ENCODE measurements around the gene MINAR2. TPM values are rescaled to one million over a fixed set of nuclear protein-coding genes. Genes with fewer than 3 reads are reported as not detected.

The MINAR2 gene
- total RNA-seq, 1 experiment from 2014 or later: not detected

DNA sequence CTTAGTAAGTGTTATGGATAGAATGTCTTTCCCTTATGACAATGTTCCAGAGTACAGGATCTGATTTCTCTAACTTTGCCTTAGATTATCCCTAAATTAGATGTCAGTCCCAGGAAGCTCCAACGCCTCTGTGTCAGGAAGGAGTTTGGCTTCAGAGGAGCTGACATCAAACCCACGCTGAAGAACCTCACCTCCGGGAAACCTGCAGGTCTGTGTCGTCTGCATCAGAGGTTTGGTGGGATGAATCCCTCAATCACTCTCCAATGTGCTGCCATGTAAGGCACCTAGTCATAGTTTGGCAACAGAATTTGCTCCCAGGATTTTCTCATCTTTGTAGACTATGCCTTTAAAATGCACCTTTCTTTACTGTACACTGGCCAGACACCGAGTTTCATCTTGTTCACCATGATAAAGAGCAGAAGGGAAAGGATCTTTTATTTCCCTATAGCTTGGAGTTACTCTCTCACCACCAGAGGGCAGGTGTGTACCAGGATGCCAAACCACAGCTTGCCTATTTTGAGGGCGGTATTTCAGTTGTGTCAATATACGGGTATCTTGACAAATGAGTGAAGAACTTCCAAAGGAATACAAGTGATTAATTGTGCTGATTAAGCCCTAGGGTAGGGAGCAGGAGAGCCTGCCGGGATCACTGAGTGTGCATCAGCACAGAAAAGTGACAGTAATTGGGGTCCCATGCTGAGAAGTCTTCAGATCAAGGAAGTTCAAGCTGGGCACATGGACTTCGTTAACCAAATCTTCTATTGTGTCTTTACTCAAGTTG lies 23.4 kb downstream of the MINAR2 start:
- Mint-ChIP-seq H3K27me3 (ENCODE audit: low read depth) (no peaks in the 10 kb centered on the region), H3K27ac (no peak overlapping the region), H3K9me3 (no peaks in the 10 kb centered on the region), H3K4me1 (peaks cover 15% of the 10 kb centered on the region), H3K36me3 (no peaks in the 10 kb centered on the region), H3K4me3 (no peak overlapping the region)
- peak; percentile 65 for DNase-seq (ENCODE audit: low spot score)
- no peak for TF ChIP-seq NR1H2 (CRISPR knock-in tag; IDR thresholded peaks at IDR 0.05)
- TF ChIP-seq, protein P1, sequence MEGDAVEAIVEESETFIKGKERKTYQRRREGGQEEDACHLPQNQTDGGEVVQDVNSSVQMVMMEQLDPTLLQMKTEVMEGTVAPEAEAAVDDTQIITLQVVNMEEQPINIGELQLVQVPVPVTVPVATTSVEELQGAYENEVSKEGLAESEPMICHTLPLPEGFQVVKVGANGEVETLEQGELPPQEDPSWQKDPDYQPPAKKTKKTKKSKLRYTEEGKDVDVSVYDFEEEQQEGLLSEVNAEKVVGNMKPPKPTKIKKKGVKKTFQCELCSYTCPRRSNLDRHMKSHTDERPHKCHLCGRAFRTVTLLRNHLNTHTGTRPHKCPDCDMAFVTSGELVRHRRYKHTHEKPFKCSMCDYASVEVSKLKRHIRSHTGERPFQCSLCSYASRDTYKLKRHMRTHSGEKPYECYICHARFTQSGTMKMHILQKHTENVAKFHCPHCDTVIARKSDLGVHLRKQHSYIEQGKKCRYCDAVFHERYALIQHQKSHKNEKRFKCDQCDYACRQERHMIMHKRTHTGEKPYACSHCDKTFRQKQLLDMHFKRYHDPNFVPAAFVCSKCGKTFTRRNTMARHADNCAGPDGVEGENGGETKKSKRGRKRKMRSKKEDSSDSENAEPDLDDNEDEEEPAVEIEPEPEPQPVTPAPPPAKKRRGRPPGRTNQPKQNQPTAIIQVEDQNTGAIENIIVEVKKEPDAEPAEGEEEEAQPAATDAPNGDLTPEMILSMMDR (IDR thresholded peaks at IDR 0.05): peak; percentile 77
- peak; percentile 64 for ATAC-seq
- ChIA-PET POLR2A (no interaction called here), CTCF (interaction anchor here (0.8 to 7.4 kb wide), 24 partner anchors 9 to 935 kb away, joined by 3 to 208 read pairs (median 4); partner anchors contain the start of gene CHSY3)

DNA sequence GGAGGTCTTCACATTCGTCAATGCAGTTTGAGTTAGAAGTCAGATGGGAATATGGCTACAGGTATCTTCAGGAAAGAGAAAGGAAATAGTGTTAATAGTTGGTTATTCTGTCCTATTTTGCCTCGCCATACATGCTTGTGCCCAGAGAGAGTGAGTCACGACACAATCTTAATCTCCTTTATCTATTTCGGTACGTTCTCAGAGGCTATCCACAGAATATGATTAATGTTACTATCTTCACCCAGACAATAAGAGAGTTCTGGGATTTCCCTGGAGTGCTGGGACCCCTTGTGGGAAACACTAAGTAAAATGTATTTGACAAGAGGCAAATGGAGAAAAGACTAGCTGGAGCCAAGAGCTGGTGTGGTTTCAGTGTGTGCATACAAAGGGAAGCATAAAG lies 25.5 kb downstream of the MINAR2 start:
- Mint-ChIP-seq H3K27ac (no peak overlapping the region), H3K9me3 (no peaks in the 10 kb centered on the region), H3K27me3 (ENCODE audit: low read depth) (no peaks in the 10 kb centered on the region), H3K36me3 (no peaks in the 10 kb centered on the region), H3K4me3 (no peak overlapping the region), H3K4me1 (peaks cover 15% of the 10 kb centered on the region)
- ATAC-seq (no peak), DNase-seq (ENCODE audit: low spot score) (no peak)
- ChIA-PET POLR2A (no interaction called here), CTCF (interaction anchor here (1.0 to 7.4 kb wide), 4 partner anchors 9 to 933 kb away, joined by 3 to 208 read pairs (median 3); no protein-coding TSS in a partner anchor)
- TF ChIP-seq GABPB1 (CRISPR knock-in tag; IDR thresholded peaks at IDR 0.05) (no peak), NFE2L1 (CRISPR knock-in tag; IDR thresholded peaks at IDR 0.05) (no peak), SOX15 (CRISPR knock-in tag; IDR thresholded peaks at IDR 0.05) (no peak), ATF1 (CRISPR knock-in tag; IDR thresholded peaks at IDR 0.05) (no peak), ETV6 (CRISPR knock-in tag; IDR thresholded peaks at IDR 0.05) (no peak), ZNF416 (CRISPR knock-in tag; IDR thresholded peaks at IDR 0.05) (no peak)
- TF ChIP-seq, protein P2, sequence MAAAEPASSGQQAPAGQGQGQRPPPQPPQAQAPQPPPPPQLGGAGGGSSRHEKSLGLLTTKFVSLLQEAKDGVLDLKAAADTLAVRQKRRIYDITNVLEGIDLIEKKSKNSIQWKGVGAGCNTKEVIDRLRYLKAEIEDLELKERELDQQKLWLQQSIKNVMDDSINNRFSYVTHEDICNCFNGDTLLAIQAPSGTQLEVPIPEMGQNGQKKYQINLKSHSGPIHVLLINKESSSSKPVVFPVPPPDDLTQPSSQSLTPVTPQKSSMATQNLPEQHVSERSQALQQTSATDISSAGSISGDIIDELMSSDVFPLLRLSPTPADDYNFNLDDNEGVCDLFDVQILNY (CRISPR knock-in tag; IDR thresholded peaks at IDR 0.05): no peak
- TF ChIP-seq, protein P3, sequence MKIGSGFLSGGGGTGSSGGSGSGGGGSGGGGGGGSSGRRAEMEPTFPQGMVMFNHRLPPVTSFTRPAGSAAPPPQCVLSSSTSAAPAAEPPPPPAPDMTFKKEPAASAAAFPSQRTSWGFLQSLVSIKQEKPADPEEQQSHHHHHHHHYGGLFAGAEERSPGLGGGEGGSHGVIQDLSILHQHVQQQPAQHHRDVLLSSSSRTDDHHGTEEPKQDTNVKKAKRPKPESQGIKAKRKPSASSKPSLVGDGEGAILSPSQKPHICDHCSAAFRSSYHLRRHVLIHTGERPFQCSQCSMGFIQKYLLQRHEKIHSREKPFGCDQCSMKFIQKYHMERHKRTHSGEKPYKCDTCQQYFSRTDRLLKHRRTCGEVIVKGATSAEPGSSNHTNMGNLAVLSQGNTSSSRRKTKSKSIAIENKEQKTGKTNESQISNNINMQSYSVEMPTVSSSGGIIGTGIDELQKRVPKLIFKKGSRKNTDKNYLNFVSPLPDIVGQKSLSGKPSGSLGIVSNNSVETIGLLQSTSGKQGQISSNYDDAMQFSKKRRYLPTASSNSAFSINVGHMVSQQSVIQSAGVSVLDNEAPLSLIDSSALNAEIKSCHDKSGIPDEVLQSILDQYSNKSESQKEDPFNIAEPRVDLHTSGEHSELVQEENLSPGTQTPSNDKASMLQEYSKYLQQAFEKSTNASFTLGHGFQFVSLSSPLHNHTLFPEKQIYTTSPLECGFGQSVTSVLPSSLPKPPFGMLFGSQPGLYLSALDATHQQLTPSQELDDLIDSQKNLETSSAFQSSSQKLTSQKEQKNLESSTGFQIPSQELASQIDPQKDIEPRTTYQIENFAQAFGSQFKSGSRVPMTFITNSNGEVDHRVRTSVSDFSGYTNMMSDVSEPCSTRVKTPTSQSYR (CRISPR knock-in tag; IDR thresholded peaks at IDR 0.05): no peak
- TF ChIP-seq, protein P4, sequence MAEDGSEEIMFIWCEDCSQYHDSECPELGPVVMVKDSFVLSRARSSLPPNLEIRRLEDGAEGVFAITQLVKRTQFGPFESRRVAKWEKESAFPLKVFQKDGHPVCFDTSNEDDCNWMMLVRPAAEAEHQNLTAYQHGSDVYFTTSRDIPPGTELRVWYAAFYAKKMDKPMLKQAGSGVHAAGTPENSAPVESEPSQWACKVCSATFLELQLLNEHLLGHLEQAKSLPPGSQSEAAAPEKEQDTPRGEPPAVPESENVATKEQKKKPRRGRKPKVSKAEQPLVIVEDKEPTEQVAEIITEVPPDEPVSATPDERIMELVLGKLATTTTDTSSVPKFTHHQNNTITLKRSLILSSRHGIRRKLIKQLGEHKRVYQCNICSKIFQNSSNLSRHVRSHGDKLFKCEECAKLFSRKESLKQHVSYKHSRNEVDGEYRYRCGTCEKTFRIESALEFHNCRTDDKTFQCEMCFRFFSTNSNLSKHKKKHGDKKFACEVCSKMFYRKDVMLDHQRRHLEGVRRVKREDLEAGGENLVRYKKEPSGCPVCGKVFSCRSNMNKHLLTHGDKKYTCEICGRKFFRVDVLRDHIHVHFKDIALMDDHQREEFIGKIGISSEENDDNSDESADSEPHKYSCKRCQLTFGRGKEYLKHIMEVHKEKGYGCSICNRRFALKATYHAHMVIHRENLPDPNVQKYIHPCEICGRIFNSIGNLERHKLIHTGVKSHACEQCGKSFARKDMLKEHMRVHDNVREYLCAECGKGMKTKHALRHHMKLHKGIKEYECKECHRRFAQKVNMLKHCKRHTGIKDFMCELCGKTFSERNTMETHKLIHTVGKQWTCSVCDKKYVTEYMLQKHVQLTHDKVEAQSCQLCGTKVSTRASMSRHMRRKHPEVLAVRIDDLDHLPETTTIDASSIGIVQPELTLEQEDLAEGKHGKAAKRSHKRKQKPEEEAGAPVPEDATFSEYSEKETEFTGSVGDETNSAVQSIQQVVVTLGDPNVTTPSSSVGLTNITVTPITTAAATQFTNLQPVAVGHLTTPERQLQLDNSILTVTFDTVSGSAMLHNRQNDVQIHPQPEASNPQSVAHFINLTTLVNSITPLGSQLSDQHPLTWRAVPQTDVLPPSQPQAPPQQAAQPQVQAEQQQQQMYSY (CRISPR knock-in tag; IDR thresholded peaks at IDR 0.05): no peak
- TF ChIP-seq, protein P5, sequence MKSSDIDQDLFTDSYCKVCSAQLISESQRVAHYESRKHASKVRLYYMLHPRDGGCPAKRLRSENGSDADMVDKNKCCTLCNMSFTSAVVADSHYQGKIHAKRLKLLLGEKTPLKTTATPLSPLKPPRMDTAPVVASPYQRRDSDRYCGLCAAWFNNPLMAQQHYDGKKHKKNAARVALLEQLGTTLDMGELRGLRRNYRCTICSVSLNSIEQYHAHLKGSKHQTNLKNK (CRISPR knock-in tag; IDR thresholded peaks at IDR 0.05): no peak
- TF ChIP-seq, protein P6, sequence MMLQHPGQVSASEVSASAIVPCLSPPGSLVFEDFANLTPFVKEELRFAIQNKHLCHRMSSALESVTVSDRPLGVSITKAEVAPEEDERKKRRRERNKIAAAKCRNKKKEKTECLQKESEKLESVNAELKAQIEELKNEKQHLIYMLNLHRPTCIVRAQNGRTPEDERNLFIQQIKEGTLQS (CRISPR knock-in tag; conservative IDR thresholded peaks at IDR 0.05): no peak
